ENCODE results near the gene DNAJC13.

- TF ChIP-seq E2F1 (CRISPR knock-in tag; IDR thresholded peaks at IDR 0.05) (no peak), HMGXB4 (CRISPR knock-in tag; IDR thresholded peaks at IDR 0.05) (no peak), RELA (CRISPR knock-in tag; IDR thresholded peaks at IDR 0.05; ENCODE audit: borderline replicate concordance) (no peak), ATF3 (CRISPR knock-in tag; conservative IDR thresholded peaks at IDR 0.05) (no peak), NFE2L1 (CRISPR knock-in tag; IDR thresholded peaks at IDR 0.05) (no peak), TEAD4 (CRISPR knock-in tag; IDR thresholded peaks at IDR 0.05) (no peak), FOXP1 (CRISPR knock-in tag; IDR thresholded peaks at IDR 0.05; ENCODE audit: borderline replicate concordance) (no peak), TP53 (CRISPR knock-in tag; IDR thresholded peaks at IDR 0.05) (no peak), RORB (CRISPR knock-in tag; IDR thresholded peaks at IDR 0.05) (no peak)
- TF ChIP-seq, protein P1, sequence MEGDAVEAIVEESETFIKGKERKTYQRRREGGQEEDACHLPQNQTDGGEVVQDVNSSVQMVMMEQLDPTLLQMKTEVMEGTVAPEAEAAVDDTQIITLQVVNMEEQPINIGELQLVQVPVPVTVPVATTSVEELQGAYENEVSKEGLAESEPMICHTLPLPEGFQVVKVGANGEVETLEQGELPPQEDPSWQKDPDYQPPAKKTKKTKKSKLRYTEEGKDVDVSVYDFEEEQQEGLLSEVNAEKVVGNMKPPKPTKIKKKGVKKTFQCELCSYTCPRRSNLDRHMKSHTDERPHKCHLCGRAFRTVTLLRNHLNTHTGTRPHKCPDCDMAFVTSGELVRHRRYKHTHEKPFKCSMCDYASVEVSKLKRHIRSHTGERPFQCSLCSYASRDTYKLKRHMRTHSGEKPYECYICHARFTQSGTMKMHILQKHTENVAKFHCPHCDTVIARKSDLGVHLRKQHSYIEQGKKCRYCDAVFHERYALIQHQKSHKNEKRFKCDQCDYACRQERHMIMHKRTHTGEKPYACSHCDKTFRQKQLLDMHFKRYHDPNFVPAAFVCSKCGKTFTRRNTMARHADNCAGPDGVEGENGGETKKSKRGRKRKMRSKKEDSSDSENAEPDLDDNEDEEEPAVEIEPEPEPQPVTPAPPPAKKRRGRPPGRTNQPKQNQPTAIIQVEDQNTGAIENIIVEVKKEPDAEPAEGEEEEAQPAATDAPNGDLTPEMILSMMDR (IDR thresholded peaks at IDR 0.05): no peak
Observed at GRCh38 chr3:132456571-132456970, 39.3 kb downstream of the DNAJC13 start.
